SW480 (cell line): ENCODE data around the gene SLC9A4.
A peak's percentile ranks its signal among the peaks of the same experiment; 100 is the strongest.

Experiments
- DNase-seq: peaks from one replicate; pipeline ENCODE4 v3.0.0-alpha.2; 2016; ENCODE audit warnings: low spot score

The SLC9A4 gene

GRCh38 chr2:102453501-102453900 lies 19.5 kb upstream of the SLC9A4 start:
- no peak for DNase-seq

GRCh38 chr2:102455061-102455670 lies 17.9 kb upstream of the SLC9A4 start:
- no peak for DNase-seq

- no peak for DNase-seq
Measured at GRCh38 chr2:102460467-102460866, 12.6 kb upstream of the SLC9A4 start.

GRCh38 chr2:102461188-102461587 lies 11.8 kb upstream of the SLC9A4 start:
- no peak for DNase-seq

GRCh38 chr2:102463160-102463559 lies 9.9 kb upstream of the SLC9A4 start:
- no peak for DNase-seq

GRCh38 chr2:102470168-102470567 lies 2.9 kb upstream of the SLC9A4 start:
- DNase-seq: no peak

GRCh38 chr2:102473631-102474030 lies 605 bp downstream of the SLC9A4 start:
- no peak for DNase-seq

- no peak for DNase-seq
Measured at GRCh38 chr2:102474785-102475184, 1.8 kb downstream of the SLC9A4 start.

- no peak for DNase-seq
Measured at GRCh38 chr2:102478686-102479470, 5.9 kb downstream of the SLC9A4 start.

- DNase-seq: no peak
Measured at GRCh38 chr2:102480285-102481195, 7.5 kb downstream of the SLC9A4 start.

- DNase-seq: no peak
Measured at GRCh38 chr2:102481931-102482330, 8.9 kb downstream of the SLC9A4 start.

- DNase-seq: no peak
Measured at GRCh38 chr2:102483086-102483485, 10.1 kb downstream of the SLC9A4 start.

GRCh38 chr2:102484310-102485061 lies 11.5 kb downstream of the SLC9A4 start:
- no peak for DNase-seq

- peak; percentile 22 for DNase-seq
Measured at GRCh38 chr2:102485147-102485785, 12.2 kb downstream of the SLC9A4 start.

GRCh38 chr2:102486941-102487702 lies 14.1 kb downstream of the SLC9A4 start:
- no peak for DNase-seq

- DNase-seq: peak; percentile 39
Measured at GRCh38 chr2:102487761-102488462, 14.9 kb downstream of the SLC9A4 start.

- DNase-seq: no peak
Measured at GRCh38 chr2:102489646-102490045, 16.6 kb downstream of the SLC9A4 start.

- DNase-seq: no peak
Measured at GRCh38 chr2:102492006-102492405, 19.0 kb downstream of the SLC9A4 start.

- DNase-seq: no peak
Measured at GRCh38 chr2:102494570-102494969, 21.5 kb downstream of the SLC9A4 start.

- no peak for DNase-seq
Measured at GRCh38 chr2:102498414-102498813, 25.4 kb downstream of the SLC9A4 start.
